Astrocyte (in vitro differentiated cells and primary cell): ENCODE data around the gene SH3BP5. TPM values are rescaled to one million over a fixed set of nuclear protein-coding genes. Genes with fewer than 3 reads are reported as not detected.

Experiments used
- DNase-seq: peaks from one replicate; pipeline ENCODE4 v3.0.0-alpha.2; 2010; ENCODE audit warnings: low read depth
- FAIRE-seq: peaks from 2 replicates; lab custom pipeline; 2011; peaks lifted over from hg19 to GRCh38; lab: Jason Lieb, UNC
- H2AFZ ChIP-seq: 2 replicates; pipeline ENCODE4 v1.6.0; 2012; ENCODE audit warnings: low read depth, low read length, inconsistent platforms
- H3K27ac ChIP-seq: 2 replicates; pipeline ENCODE4 v1.5.1; 2011; ENCODE audit warnings: low read depth, low read length, inconsistent platforms
- H3K27me3 ChIP-seq: 2 replicates; pipeline ENCODE4 v1.6.0; 2011; ENCODE audit warnings: low read length, inconsistent platforms; ENCODE audit not compliant: insufficient read depth
- H3K36me3 ChIP-seq: 2 replicates; pipeline ENCODE4 v1.5.1; 2011; ENCODE audit warnings: low read length, inconsistent platforms; ENCODE audit not compliant: insufficient read depth
- H3K4me1 ChIP-seq: 2 replicates; pipeline ENCODE4 v1.5.1; 2011; ENCODE audit warnings: low read length, inconsistent platforms; ENCODE audit not compliant: insufficient read depth
- H3K4me2 ChIP-seq: 2 replicates; pipeline ENCODE4 v1.6.0; 2012; ENCODE audit warnings: low read length, inconsistent platforms
- H3K4me3 ChIP-seq: 2 replicates; pipeline ENCODE4 v1.5.1; 2011; ENCODE audit warnings: low read depth, mild to moderate bottlenecking, low read length, inconsistent platforms; ENCODE audit not compliant: insufficient read depth
- H3K79me2 ChIP-seq: 2 replicates; pipeline ENCODE4 v1.6.0; 2012; ENCODE audit warnings: mild to moderate bottlenecking, low read length, inconsistent platforms; ENCODE audit not compliant: insufficient read depth
- H3K9ac ChIP-seq: 2 replicates; pipeline ENCODE4 v1.6.0; 2012; ENCODE audit warnings: mild to moderate bottlenecking, low read length, inconsistent platforms
- H3K9me3 ChIP-seq: 2 replicates; pipeline ENCODE4 v1.5.1; 2012; ENCODE audit warnings: low read depth, mild to moderate bottlenecking, low read length, inconsistent platforms; ENCODE audit not compliant: insufficient read depth
- H4K20me1 ChIP-seq: 2 replicates; pipeline ENCODE4 v1.6.0; 2012; ENCODE audit warnings: low read length, inconsistent platforms; ENCODE audit not compliant: insufficient read depth
- H3K27ac Mint-ChIP-seq: one replicate; pipeline ENCODE4 v1.8.0; 2021; ENCODE audit warnings: mild to moderate bottlenecking, mixed read lengths; ENCODE audit not compliant: unreplicated experiment
- H3K27me3 Mint-ChIP-seq: one replicate; pipeline ENCODE4 v1.8.0; 2021; ENCODE audit warnings: low read depth, mixed read lengths; ENCODE audit not compliant: unreplicated experiment
- H3K36me3 Mint-ChIP-seq: one replicate; pipeline ENCODE4 v1.8.0; 2021; ENCODE audit warnings: low read depth, mixed read lengths; ENCODE audit not compliant: unreplicated experiment
- H3K4me1 Mint-ChIP-seq: one replicate; pipeline ENCODE4 v1.8.0; 2021; ENCODE audit warnings: low read depth, mixed read lengths; ENCODE audit not compliant: unreplicated experiment
- H3K4me3 Mint-ChIP-seq: one replicate; pipeline ENCODE4 v1.8.0; 2021; ENCODE audit warnings: mild to moderate bottlenecking, moderate library complexity, mixed read lengths; ENCODE audit not compliant: unreplicated experiment
- H3K9me3 Mint-ChIP-seq: one replicate; pipeline ENCODE4 v1.8.0; 2021; ENCODE audit warnings: mild to moderate bottlenecking, mixed read lengths; ENCODE audit not compliant: unreplicated experiment
- EZH2 ChIP-seq: IDR thresholded peaks from 2 replicates; pipeline ENCODE4 v1.6.1; 2012; ENCODE audit warnings: mild to moderate bottlenecking, low read length, inconsistent platforms; ENCODE audit not compliant: insufficient read depth
- total RNA-seq: library from RNA; stranded (reverse); gene quantifications from 2 replicates; pipeline ENCODE4 v1.2.1, GENCODE V29; 2021
- TF ChIP-seq, protein P1 (sequence below): IDR thresholded peaks from 2 replicates; pipeline ENCODE4 v1.5.1; 2011; ENCODE audit warnings: low read depth, mild to moderate bottlenecking, inconsistent platforms, low read length, moderate library complexity; ENCODE audit not compliant: insufficient read depth

Gene SH3BP5
- total RNA-seq, 1 donor from 2014 or later = 25.2 TPM

DNA sequence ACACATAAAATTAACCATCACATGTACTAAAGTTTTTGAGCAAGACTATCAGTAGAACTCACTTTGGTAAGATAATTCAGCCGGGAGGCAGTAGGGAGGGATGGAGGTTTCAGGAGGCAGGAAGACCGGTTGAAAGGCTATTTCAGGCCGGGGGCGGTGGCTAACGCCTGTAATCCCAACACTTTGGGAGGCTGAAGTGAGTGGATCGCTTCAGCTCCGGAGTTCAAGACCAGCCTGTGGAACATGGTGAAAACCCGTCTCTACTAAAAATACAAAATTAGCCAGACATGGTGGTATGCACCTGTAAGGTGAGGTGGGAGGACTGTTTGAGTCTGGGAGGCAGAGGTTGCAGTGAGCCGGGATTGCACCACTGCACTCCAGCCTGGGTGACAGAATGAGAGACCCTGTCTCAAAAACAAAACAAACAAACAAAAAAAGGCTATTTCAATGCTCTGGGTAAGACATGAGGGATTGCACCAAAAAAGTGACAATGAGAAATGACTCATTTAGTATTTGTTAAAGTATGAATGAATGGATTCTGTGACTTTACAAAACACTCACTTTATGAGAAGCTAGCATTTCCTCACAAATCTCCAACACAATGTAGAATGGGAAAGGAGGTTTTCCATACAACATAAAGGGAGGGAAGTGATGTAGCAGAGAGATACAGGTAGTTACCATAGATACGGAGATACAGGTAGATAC is 43.9 kb downstream of the SH3BP5 start:
- FAIRE-seq (no peak), DNase-seq (no peak)
- H3K27me3 ChIP-seq = no peaks in the 10 kb centered on the region
- TF ChIP-seq, protein P1, sequence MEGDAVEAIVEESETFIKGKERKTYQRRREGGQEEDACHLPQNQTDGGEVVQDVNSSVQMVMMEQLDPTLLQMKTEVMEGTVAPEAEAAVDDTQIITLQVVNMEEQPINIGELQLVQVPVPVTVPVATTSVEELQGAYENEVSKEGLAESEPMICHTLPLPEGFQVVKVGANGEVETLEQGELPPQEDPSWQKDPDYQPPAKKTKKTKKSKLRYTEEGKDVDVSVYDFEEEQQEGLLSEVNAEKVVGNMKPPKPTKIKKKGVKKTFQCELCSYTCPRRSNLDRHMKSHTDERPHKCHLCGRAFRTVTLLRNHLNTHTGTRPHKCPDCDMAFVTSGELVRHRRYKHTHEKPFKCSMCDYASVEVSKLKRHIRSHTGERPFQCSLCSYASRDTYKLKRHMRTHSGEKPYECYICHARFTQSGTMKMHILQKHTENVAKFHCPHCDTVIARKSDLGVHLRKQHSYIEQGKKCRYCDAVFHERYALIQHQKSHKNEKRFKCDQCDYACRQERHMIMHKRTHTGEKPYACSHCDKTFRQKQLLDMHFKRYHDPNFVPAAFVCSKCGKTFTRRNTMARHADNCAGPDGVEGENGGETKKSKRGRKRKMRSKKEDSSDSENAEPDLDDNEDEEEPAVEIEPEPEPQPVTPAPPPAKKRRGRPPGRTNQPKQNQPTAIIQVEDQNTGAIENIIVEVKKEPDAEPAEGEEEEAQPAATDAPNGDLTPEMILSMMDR = no peak
- TF ChIP-seq EZH2 = no peak
- H3K4me1 ChIP-seq = peaks cover 15% of the 10 kb centered on the region
- H4K20me1 ChIP-seq = peaks cover 57% of the 10 kb centered on the region
- no peak overlapping the region for H3K27ac ChIP-seq
- H3K27ac Mint-ChIP-seq = no peak overlapping the region
- no peaks in the 10 kb centered on the region for H3K9me3 ChIP-seq
- peaks cover 21% of the 10 kb centered on the region for H3K36me3 Mint-ChIP-seq
- peaks cover 42% of the 10 kb centered on the region for H3K79me2 ChIP-seq
- no peaks in the 10 kb centered on the region for H3K27me3 Mint-ChIP-seq
- no peak overlapping the region for H3K9ac ChIP-seq
- peaks cover 11% of the 10 kb centered on the region for H3K4me1 Mint-ChIP-seq
- no peak overlapping the region for H3K4me3 Mint-ChIP-seq
- no peak overlapping the region for H3K4me2 ChIP-seq
- H3K4me3 ChIP-seq = no peak overlapping the region
- no peaks in the 10 kb centered on the region for H3K36me3 ChIP-seq
- H3K9me3 Mint-ChIP-seq = peaks cover 2% of the 10 kb centered on the region
- H2AFZ ChIP-seq = no peak overlapping the region

DNA sequence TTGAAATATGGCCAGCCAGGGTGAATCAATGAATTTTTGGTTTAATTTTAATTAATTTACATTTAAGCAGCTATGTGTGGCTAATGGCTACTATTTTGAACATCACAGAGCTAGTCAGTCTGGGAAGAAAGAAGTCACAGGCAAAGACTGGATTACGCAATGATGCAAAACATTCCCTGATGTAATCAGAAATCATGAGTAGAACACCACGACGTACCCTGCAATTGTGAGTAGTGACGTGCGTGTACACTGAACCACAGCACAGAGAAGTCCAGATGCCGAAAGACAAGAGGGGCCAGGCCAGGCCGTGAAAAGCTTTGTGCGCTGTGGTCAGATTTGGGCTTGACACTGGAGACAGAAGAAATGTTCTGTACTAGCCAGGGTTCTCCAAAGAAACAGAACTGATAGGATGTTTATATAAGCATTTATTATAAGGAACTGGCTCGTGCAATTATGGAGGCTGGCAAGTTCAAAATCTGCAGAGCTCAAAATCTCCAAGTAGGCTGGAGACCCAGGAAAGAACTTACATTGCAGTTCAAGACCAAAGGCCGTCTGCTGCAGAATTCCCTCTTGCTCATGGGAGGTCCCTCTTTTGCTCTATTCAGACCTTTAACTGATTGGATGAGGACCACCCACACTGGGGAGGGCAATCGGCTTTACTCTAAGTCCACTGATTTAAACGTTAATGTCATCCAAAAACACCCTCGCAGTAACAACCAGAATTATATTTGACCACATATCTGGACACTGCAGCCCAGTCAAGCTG is 44.6 kb downstream of the SH3BP5 start:
- Histone ChIP-seq H3K36me3 (no peaks in the 10 kb centered on the region), H3K9ac (no peak overlapping the region), H4K20me1 (peaks cover 57% of the 10 kb centered on the region), H3K27me3 (no peaks in the 10 kb centered on the region), H2AFZ (no peak overlapping the region), H3K4me1 (peaks cover 11% of the 10 kb centered on the region), H3K27ac (no peak overlapping the region), H3K9me3 (no peaks in the 10 kb centered on the region), H3K79me2 (peaks cover 42% of the 10 kb centered on the region), H3K4me2 (no peak overlapping the region), H3K4me3 (no peak overlapping the region)
- DNase-seq (peak; percentile 81), FAIRE-seq (no peak)
- TF ChIP-seq EZH2 = no peak
- TF ChIP-seq, protein P1 = no peak
- Mint-ChIP-seq H3K27ac (no peak overlapping the region), H3K4me1 (peaks cover 11% of the 10 kb centered on the region), H3K36me3 (peaks cover 17% of the 10 kb centered on the region), H3K4me3 (no peak overlapping the region), H3K9me3 (peaks cover 2% of the 10 kb centered on the region), H3K27me3 (no peaks in the 10 kb centered on the region)

DNA sequence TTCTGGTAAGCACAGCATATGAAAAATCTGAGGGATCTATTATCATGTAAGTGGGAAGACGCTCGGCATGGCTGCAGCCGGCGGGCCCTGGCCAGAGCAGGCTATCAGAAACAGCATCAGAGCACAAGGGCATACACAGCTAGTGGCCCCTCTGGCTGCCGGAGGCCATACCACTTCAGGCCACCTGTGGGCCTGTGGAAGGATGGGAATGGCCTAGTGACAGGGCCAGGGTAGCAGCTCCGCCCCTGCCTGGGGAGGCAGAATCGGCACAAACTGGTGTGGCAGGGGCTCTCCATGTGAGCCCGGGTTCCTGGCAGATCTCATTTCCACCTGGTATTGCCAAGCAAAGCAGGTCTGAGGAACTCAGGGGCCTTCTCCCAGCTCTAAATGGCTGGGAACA is 46.4 kb downstream of the SH3BP5 start:
- H3K4me1 Mint-ChIP-seq = peaks cover 3% of the 10 kb centered on the region
- Histone ChIP-seq H3K36me3 (peaks cover 2% of the 10 kb centered on the region), H3K9ac (no peak overlapping the region), H3K9me3 (no peaks in the 10 kb centered on the region), H3K27ac (no peak overlapping the region), H3K4me1 (no peaks in the 10 kb centered on the region), H3K27me3 (no peaks in the 10 kb centered on the region), H2AFZ (no peak overlapping the region), H3K4me2 (no peak overlapping the region), H3K79me2 (peaks cover 46% of the 10 kb centered on the region), H4K20me1 (peaks cover 51% of the 10 kb centered on the region), H3K4me3 (no peak overlapping the region)
- peaks cover 2% of the 10 kb centered on the region for H3K9me3 Mint-ChIP-seq
- H3K27me3 Mint-ChIP-seq = no peaks in the 10 kb centered on the region
- H3K36me3 Mint-ChIP-seq = peaks cover 10% of the 10 kb centered on the region
- DNase-seq (no peak), FAIRE-seq (no peak)
- no peak overlapping the region for H3K27ac Mint-ChIP-seq
- no peak overlapping the region for H3K4me3 Mint-ChIP-seq
- TF ChIP-seq, protein P1 = no peak
- TF ChIP-seq EZH2 = no peak
